Stimulated activated CD4-positive, alpha-beta T cell treated with anti-CD3 and anti-CD28 coated beads, TNF-alpha, amount 100 ng/mL, for 1 hour (primary cell): Measurements from ENCODE around the gene CARS2.
"Not testable (repeated sequence)": the region's sequence is repeated elsewhere in the genome, so short reads cannot be mapped to it uniquely, and the experiment has no call there.

Experiments used
- DNase-seq, 3 donors: peaks; one replicate each; pipeline ENCODE4 v3.0.0-alpha.2; 2020; ENCODE audit warnings: low read depth in 3 of 3, low spot score in 1 of 3

The CARS2 gene, protein sequence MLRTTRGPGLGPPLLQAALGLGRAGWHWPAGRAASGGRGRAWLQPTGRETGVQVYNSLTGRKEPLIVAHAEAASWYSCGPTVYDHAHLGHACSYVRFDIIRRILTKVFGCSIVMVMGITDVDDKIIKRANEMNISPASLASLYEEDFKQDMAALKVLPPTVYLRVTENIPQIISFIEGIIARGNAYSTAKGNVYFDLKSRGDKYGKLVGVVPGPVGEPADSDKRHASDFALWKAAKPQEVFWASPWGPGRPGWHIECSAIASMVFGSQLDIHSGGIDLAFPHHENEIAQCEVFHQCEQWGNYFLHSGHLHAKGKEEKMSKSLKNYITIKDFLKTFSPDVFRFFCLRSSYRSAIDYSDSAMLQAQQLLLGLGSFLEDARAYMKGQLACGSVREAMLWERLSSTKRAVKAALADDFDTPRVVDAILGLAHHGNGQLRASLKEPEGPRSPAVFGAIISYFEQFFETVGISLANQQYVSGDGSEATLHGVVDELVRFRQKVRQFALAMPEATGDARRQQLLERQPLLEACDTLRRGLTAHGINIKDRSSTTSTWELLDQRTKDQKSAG

DNA sequence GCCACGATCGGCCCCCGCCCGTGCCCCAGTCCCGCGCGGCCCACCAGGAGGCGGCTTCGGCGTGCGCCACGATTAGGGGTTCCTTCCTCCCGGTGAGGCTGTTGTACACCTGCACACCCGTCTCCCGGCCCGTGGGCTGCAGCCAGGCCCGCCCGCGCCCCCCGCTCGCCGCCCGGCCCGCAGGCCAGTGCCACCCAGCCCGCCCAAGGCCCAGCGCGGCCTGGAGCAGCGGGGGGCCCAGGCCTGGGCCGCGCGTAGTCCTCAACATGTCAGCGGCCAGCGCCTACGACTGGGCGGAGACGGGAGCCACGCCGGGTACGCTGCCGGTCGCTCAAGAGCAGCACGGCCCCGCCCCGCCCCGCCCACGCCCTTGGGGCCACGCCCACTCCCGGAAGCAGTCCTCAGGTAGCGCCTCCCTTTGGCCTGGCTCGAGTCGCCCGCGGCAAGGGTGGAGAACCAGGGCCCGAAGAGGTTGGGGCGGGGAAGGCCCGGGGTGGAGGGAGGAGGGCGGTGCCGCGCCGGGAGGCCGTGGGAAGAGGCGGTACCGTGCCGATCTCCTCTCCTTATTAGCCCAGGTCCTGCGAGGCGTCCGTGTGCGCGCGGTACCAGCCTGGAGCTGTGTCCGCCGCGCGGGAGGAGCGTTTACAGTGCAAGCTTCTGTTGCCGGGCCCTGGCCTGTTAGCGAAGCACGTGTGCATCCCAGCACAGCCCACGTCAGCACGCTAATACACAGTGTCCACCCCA, at the start of gene CARS2:
TSS of gene CARS2 (minus strand) at position 291 of the 744 bp plus-strand sequence. CDS start at position 268, 23 bp downstream.
- peak; percentile 84 to 91 (median 86) for DNase-seq

DNA sequence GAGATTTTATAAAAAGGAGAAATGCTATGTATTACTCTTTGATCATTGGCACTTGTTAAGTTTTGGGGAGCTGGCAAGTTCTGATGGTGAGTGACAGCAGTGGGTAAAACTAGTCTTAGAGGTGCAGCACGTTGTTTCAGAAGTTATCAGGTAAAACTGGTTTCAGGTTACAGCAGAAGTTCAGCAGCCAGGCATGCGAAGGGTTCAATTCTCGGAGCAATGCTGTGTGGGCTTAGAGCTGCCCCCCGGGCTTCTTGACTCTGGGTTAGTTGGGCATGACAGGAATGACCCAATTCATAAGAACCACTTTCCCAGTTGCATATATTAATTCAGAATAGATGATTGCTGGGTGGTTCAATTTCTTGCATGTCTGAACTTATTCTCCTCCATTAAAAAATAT, 42.4 kb upstream of the CARS2 start:
- no peak for DNase-seq

DNA sequence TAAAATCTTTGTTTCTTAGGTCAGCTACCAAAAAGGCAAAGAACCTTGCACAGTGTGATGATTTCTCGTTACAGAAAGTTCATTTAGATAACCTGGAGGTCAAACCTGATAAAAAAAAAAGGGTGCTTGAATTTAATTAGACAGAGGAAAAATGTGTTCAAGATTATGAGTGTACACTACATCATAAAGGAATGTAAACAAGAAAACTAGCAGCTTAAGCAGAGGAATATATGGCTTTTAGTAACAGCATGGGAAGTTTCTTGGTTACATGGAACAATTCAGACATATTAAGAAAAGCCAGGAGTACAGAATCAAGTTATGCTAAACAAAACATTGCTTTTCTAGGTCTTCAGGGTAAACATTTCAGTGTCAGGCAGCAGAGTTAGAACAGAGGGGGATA, 40.5 kb upstream of the CARS2 start:
- DNase-seq, result no peak

DNA sequence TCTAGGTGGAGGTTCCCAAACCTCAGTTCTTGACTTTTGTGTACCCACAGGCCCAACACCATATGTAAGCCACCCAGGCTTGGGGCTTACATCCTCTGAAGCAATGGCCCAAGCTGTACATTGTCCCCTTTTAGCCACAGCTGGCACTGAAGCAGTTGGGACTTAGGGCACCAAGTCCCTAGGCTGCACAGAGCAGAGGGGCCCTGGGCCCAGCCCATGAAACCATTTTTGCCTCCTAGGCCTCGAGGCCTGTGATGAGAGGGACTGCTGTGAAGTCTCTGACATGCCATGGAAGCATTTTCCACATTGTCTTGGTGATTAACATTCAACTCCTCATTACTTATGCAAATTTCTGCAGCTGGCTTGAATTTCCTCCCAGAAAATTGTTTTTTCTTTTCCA, 37.8 kb upstream of the CARS2 start:
- DNase-seq, result no peak

DNA sequence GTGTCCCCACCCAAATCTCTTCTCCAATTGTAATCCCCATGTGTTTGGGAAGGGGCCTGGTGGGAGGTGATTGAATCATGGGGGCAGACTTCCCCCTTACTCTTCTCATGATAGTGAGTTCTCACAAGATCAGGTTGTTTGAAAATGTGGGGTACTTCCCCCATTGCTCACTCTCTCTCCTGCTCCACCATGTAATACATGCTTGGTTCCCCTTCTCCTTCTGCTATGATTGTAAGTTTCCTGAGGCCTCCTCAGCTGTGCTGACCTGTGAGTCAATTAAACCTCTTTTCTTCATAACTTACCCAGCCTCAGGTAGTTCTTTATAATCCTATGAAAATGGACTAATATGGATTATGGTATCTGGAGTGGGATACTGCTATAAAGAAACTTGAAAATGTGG, 31.6 kb upstream of the CARS2 start:
- no peak for DNase-seq

DNA sequence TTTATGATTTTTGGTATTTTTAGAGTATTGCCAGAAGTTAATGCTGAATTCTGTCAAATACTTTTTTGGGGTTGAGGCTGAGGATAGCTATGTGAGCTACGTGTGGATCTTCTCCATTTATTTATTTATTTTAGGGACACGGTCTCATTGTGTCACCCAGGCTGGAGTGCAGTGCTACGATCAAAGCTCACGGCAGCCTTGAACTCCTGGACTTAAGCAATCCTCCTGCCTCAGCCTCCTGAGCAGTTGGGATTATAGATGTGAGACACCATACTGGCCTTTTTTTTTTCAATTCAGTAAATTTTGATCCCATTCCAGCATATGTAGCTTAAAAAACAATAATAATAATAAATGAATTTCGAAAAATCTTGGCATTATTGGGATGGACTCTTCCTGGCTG, 28.6 kb upstream of the CARS2 start:
- no peak for DNase-seq

DNA sequence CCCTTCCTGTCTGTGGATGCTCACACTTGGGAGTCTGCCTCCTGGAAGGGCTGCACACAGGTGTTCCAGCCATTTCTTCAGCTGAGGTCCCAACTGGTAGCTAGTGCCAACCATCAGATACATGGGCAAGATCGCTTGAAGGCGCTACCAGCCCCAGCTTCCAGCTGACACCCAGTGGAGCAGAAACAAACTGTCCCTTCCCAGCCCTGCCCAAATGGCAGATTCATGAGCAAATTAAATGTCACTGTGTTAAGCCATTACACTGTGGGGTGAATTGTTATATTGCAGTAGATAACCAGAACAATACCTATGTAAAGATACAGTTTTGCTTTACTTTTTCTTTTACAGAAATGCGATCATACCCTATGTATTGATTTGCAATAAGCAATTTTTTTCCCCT, 25.2 kb upstream of the CARS2 start:
- no peak for DNase-seq

DNA sequence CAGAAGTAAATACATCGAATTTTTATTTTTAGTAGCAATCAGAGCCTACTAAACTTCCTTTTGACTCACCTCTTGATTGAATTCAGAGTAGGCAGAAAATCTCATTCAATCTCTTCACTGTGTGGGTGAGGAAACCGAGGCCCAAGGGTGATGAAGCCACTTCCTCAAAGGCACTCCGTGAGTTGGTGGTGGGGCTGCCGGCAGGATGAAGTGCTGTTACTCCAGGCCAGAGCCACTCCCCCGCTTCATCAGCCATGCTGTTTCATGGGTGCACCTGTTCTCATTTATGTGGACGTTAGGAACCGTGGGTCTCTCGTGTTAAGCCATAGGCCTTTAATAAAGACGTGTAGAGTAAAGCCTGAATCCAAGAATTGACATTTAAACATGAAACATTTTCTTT, 20.8 kb upstream of the CARS2 start:
- peak in 1 of 3 donors; percentile 16 for DNase-seq

DNA sequence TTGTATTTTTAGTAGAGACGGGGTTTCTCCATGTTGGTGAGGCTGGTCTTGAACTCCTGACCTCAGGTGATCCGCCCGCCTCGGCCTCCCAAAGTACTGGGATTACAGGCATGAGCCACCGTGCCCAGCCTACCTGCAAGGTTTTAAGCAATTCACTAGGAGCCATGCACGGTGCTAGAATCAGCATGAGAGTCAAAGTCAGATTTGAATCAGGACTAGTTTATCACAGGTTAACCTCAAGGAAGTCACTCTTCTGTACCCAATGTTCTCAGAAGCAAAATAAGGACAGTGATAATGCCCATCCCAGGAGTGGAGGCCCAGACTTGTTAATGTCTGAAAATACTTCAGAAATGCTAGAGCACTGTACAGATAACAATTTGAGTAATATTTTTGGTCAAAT, 20.2 kb upstream of the CARS2 start:
- not testable (repeated sequence) for DNase-seq

DNA sequence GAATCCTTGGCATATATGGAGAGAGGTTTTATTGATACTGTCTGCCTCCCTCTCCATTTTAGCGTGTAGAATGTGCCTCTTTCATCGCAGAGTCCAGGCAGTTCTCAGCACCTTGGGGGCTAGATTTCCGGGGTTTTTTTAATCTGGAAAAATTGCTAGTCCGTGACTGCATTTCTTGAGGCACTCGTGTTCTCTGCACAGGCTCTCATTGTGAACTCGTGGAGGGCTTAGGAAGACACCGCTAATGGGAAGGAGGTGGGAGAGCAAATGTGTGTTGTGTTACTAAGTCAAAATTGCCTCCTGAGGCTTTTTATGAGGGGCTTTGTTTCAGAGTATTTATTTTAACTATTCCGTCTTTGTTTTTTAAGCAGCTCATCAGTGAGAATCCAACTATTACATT, 17.7 kb upstream of the CARS2 start:
- no peak for DNase-seq

DNA sequence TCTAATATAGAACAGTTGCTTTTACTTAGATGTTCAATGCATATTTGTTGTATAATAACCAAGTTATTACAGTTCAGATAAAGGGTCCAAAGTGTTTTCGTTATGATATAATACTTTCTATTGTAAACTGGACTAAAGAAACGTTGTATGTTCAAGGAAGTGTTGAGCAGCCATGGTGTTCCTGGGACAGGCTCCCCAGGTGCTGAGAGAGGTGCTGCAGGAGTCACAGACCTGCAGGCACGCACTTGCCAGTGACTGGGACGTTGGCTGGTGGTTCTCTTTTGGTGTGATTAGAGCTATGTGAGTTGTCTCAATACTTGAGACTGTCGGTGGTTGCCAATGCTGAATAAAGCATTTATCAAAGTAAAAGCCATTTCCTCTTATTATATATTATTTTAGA, 17.1 kb upstream of the CARS2 start:
- DNase-seq, result no peak

DNA sequence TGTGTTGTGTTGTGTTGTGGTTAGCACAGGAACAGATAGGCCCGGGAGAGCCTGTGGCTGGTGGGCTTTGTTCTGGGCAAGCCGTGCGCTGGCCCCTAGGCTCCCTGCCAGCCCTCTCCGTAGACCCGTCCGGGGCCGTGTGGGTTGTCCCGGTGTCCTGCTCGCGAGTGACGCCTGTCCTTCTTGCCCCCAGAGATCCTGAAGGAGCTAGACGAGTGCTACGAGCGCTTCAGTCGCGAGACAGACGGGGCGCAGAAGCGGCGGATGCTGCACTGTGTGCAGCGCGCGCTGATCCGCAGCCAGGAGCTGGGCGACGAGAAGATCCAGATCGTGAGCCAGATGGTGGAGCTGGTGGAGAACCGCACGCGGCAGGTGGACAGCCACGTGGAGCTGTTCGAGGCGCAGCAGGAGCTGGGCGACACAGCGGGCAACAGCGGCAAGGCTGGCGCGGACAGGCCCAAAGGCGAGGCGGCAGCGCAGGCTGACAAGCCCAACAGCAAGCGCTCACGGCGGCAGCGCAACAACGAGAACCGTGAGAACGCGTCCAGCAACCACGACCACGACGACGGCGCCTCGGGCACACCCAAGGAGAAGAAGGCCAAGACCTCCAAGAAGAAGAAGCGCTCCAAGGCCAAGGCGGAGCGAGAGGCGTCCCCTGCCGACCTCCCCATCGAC, 13.3 kb upstream of the CARS2 start:
- no peak for DNase-seq

DNA sequence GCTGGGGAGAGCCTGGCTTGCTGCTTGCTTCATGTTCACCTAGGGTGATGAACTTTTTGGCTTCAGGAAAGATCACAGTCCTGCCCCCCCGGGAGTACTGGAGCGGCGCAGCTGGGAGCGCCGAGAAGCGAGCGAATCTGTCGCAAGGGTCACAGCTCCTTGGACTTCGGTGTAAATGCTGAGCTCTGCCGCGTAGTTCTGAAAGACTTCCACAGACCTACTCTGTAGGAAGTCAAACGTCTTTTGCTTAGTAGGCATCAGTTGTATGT, 10.3 kb upstream of the CARS2 start:
- DNase-seq, result no peak

DNA sequence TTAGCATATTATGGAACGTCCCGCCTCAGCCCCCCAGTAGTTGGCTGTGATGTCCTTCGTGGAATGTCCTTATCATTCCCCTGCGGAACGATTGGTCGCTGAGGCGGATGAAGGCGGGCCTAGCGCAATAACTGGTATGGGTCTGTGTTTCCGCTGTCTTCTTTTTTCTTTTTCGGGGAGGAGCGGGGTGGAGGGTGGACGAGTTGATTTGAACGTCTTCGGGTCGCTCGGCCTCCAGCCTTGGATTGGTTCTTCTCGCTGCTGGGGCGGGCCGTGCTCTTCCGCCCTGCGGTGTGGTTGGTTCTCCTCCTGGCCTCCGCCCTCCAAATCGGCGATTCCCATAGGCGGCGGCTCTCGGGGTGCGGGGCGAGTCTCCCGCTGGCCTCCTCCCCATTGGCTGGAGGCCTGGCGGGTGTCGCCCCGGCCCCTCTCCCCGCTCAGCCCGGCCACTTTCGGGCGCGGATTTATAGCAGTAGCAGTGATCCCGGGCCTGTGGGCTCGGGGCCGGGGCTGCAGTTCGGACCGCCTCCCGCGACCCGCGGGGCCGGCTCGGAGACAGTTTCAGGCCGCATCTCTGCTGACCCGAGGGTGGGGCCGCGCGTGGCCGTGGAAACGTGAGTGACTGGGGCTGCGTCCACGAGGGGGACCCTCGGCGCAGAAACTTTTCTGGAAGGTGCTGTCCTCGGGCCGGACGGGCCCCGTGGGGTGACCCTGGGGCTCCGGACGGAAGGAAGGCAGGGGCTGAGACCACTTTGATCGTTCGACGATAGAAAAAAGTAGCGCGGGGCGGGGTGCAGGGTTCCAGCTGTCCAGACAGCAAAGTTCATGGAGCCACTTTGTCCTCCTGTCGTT, 9.7 kb upstream of the CARS2 start:
- DNase-seq, result peak; percentile 86 to 96 (median 91)

DNA sequence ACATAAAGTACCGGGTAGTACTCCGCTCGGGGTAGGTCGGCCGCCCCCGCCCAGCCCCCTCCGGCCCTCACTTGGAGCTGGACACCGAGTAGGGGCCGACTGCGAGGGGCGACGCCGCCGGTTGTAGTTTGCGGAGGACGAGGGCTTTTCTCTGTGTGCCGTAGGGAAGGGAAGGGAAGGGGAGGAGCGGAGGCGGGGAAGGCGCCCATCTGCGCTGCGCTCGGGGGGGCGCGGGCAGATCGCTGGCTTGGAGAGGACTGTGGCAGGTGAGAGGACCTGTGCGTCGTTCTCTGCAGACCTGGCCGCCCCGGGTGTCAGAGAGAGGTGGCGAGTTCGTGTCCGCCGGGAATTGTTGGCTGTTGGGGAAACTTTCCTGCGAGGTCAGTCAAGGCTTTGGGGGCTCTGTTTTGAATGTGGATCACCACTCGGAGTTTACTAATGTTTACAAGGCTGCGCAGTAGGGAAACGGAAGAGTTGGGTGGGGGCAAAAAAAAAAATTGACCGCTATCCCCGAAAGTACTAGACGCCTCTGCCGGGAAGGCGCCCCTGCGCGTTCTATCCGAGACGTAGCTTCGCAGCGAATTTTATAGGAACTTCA, 9.0 kb upstream of the CARS2 start:
- DNase-seq, result peak in 1 of 3 donors; percentile 29

DNA sequence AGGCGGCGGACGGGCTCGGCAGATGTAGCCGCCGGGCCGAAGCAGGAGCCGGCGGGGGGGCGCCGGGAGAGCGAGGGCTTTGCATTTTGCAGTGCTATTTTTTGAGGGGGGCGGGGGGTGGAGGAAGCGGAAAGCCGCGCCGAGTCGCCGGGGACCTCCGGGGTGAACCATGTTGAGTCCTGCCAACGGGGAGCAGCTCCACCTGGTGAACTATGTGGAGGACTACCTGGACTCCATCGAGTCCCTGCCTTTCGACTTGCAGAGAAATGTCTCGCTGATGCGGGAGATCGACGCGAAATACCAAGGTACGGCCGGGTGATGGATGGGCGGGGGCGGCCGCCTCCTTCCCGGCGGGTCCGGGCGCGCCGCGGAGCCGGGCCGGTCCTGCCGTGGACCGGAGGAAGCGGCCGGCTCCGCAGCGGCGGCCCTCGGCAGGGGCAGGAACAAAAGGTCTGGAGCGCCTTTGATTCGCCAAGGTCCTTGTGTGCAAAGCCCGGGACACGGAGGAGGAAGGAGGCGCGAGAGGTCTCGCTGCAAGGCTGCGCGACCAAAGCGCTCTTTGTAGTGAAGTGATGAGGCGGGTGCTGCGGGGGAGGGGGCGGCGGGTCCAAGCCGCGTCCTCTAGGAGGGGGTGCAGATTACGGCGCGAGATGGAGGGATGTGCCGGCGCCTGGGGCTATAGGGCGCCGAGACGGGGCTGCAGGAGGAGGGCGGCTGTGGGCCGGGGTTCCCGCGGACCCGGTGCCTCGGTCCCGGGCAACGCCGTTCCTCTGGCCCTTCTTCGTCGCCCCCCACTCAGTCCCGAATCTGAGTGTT, 8.3 kb upstream of the CARS2 start:
- DNase-seq, result peak; percentile 43 to 53 (median 51)

DNA sequence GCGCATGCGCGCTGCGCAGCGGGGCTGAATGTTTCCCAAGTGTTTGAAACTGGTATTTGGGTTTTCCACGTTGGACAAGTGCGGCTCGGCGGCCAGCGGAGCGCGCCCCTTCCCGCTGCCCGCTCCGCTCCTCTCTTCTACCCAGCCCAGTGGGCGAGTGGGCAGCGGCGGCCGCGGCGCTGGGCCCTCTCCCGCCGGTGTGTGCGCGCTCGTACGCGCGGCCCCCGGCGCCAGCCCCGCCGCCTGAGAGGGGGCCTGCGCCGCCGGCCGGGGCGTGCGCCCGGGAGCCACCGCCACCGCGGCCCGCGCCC, 7.7 kb upstream of the CARS2 start, which contains the start of gene ING1:
TSS of gene ING1 (plus strand) at position 59 of the 311 bp plus-strand sequence. CDS start 450 bp downstream, outside the sequence.
- DNase-seq, result no peak

DNA sequence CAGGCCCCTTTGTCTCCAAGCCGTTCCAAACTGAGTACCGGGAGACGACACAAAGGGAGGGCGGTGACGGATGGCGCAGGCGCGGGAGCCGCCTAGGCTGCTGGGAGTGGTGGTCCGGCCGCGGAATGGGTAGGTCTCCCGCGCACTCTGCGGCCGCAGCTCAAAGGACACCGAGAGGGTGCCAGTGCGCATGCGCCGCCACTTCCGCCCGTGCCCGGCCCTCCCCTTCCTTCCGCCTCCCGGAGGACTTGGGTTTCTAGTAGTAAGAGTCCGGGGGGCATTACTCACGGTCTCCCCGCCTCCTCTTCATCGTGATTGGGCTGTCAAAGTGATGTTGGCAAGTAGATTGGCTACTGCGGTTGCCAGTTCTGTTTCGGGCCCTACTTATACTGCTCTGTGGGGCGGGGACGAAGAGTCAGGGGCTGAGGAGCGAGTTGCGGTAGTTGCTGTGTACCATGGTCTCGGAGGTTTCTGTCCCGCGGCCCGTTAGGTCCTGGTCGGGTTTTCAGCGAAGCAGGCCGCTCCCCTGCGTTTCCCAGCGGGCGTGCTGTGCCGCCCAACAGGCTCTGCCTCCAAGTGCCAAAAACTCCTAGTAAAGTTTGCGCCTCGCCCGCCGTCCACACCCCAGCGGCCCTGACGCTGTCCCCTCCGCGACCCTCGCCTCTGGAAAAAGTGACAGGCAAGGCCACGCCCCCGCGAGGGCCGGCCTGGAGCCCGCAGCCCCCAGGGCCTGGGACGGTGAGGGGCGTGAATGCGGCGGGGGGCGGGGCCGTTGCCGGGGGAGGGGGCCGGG, 7.1 kb upstream of the CARS2 start:
- DNase-seq, result peak; percentile 97 to 99 (median 99)
